GM12878 (cell line): Measurements from ENCODE around the gene CCDC74B.

ENCODE experiments used
- CTCF ChIP-seq, 3 experiments: IDR thresholded peaks in 2 of 3; conservative IDR thresholded peaks in 1 of 3; 2 replicates each; pipeline ENCODE4 v1.5.1; 2011; ENCODE audit warnings: low read depth in 3 of 3, low read length in 3 of 3, mild to moderate bottlenecking in 3 of 3, control low read depth in 2 of 3, moderate library complexity in 2 of 3, inconsistent platforms in 1 of 3, mixed read lengths in 1 of 3; ENCODE audit not compliant: control insufficient read depth in 2 of 3, insufficient read depth in 1 of 3; ENCODE audit errors: extremely low read depth in 1 of 3
- EP300 ChIP-seq, 2 experiments: fragments of 150-350 bp in 1 of 2; IDR thresholded peaks; 2 replicates each; pipeline ENCODE4 v1.6.1; 2011 to 2012; ENCODE audit warnings: low read depth in 2 of 2, low read length in 2 of 2, borderline replicate concordance in 1 of 2, improper control_type of control experiment in 1 of 2, inconsistent platforms in 1 of 2; ENCODE audit not compliant: control insufficient read depth in 1 of 2
- PAX8 ChIP-seq: fragments of 450-650 bp; IDR thresholded peaks from 2 replicates; pipeline ENCODE4 v1.6.1; 2017; ENCODE audit warnings: mild to moderate bottlenecking, moderate library complexity
- TBL1XR1 ChIP-seq: IDR thresholded peaks from 2 replicates; pipeline ENCODE4 v1.6.1; 2012; ENCODE audit warnings: low read depth, low read length, improper control_type of control experiment

GRCh38 chr2:130154773-130155765 lies 10.2 kb upstream of the CCDC74B start:
- no peak for TF ChIP-seq CTCF (IDR thresholded peaks at IDR 0.05 in 2 of 3, conservative IDR thresholded peaks at IDR 0.05 in 1 of 3; ENCODE audit: control insufficient read depth in 2 of 3, extremely low read depth in 1 of 3, insufficient read depth in 1 of 3, low read depth in 3 of 3, low read length in 3 of 3)
- no peak for TF ChIP-seq TBL1XR1
- no peak for TF ChIP-seq EP300 (IDR thresholded peaks at IDR 0.05; ENCODE audit: borderline replicate concordance in 1 of 2, control insufficient read depth in 1 of 2, low read depth in 2 of 2, low read length in 2 of 2)
- TF ChIP-seq PAX8, result no peak
